Motor neuron (in vitro differentiated cells): ENCODE results near the gene INSC. TPM values are rescaled to one million over a fixed set of nuclear protein-coding genes. Genes with fewer than 3 reads are reported as not detected.
A peak's percentile ranks its signal among the peaks of the same experiment; 100 is the strongest.

Source experiments
- ATAC-seq, 8 experiments: fragments of 200-7000 bp; cut with Tn5 transposase; replicated peaks in 6 of 8; 2 replicates each; pipeline ENCODE4 v1.8.0; 2021; ENCODE audit warnings: mild to moderate bottlenecking in 8 of 8, moderate library complexity in 8 of 8
- H3K27ac ChIP-seq, 2 donors: fragments of 250-450 bp; sonication (Bioruptor Pico); 2 replicates each; pipeline ENCODE4 v1.9.0; 2021; ENCODE audit warnings: antibody characterized with exemption in 2 of 2, mild to moderate bottlenecking in 2 of 2, moderate library complexity in 1 of 2
- H3K4me1 ChIP-seq, 2 donors: fragments of 250-450 bp; sonication (Bioruptor Pico); replicated peaks in 1 of 2; 2 replicates each; pipeline ENCODE4 v1.6.1; 2021; ENCODE audit warnings: antibody characterized with exemption in 2 of 2, mild to moderate bottlenecking in 2 of 2, moderate library complexity in 1 of 2
- H3K4me3 ChIP-seq, 5 donors: fragments of 250-450 bp; sonication (Bioruptor Pico); 2 replicates each; pipeline ENCODE4 v1.9.0; 2021; ENCODE audit warnings: antibody characterized with exemption in 5 of 5, mild to moderate bottlenecking in 5 of 5, moderate library complexity in 4 of 5
- WGBS, 10 experiments: fragments of 450-650 bp; shearing (Covaris generic); methylation state at CpG; one replicate each; pipeline ENCODE4 v1.0.0; 2022; 5-methylcytosine and 5-hydroxymethylcytosine counted together
- in situ Hi-C, 9 experiments: fragments of 400-800 bp; cut with MboI; loops; one replicate each; pipeline ENCODE4 v1.15.0; 2021; ENCODE audit warnings: low sequenced_read_pairs in 9 of 9, low pct_unique_long_range_greater_than_20kb in 2 of 9; ENCODE audit not compliant: unreplicated experiment in 9 of 9
- total RNA-seq, 8 experiments: library from RNA; unstranded; fragments of 300-600 nt; gene quantifications; 2 replicates each; pipeline versions ENCODE4 v1.2.3 to v1.2.4, GENCODE V29; 2022

INSC gene
- total RNA-seq, 8 experiments from 2014 or later: 0.13 to 9.3 (median 0.40) TPM

DNA sequence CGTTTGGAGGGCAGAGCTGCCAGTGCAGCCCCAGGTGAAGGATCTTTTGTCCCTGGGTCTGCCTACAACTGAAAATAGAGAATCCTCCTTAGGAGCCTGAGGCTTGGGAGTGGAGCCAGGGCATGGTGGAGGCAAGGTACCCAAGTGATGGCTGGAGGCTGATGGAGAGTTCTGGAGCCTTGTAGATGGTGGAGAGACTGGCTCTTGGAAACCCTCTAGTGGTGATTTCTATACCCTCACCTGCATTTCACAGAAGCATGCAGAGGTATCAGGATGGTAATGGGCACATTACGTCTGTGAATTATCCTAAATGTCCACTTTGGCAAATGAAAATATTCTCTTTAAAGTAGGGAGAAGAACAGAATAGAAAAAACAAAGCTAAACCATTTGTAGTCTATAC is 44.4 kb downstream of the INSC start:
- Histone ChIP-seq H3K4me3 (no peak overlapping the region), H3K4me1 (no peaks in the 10 kb centered on the region), H3K27ac (no peak overlapping the region)
- in situ Hi-C loops: no loop called here
- ATAC-seq: peak in 3 of 8 experiments; percentile 43 to 85 (median 68)
- WGBS, 10 experiments: 0 to 63% (median 21%) methylated on average over 1 to 2 of the region's 2 CpGs; no CpG with 5 or more reads in 2 of the 10 experiments

- no peaks in the 10 kb centered on the region for H3K4me1 ChIP-seq
- H3K27ac ChIP-seq: no peak overlapping the region
- in situ Hi-C loops: no loop called here
- no peak overlapping the region for H3K4me3 ChIP-seq
- 38 to 90% (median 71%) methylated on average over 1 of the region's 1 CpG; no CpG with 5 or more reads in 5 of the 10 experiments for WGBS, 10 experiments
- ATAC-seq: no peak
These were observed 47.1 kb downstream of the INSC start for GRCh38 chr11:15161790-15162189.

DNA sequence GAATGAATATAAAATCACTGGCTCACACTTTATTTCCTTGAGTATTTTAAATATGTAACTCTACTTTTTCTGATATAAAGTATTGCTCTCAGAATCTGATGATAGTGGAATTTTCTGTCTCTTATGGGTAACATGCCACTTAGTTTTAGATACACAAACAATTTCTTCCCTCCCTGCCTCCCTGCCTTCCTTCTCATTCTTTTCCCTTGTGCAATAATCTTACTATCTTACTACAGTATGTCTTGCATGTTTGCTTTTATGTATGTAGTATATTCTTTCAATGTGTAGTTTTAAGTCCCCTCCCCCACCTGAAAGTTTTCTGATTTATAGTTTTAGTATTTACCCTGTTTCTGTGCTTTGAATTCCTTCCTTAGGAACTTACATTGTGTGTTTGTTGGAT is 48.4 kb downstream of the INSC start:
- ATAC-seq: no peak
- H3K4me1 ChIP-seq: peaks cover 0 to 2% of the 10 kb centered on the region in 2 donors
- H3K4me3 ChIP-seq: no peak overlapping the region
- H3K27ac ChIP-seq: no peak overlapping the region
- in situ Hi-C loops: no loop called here

DNA sequence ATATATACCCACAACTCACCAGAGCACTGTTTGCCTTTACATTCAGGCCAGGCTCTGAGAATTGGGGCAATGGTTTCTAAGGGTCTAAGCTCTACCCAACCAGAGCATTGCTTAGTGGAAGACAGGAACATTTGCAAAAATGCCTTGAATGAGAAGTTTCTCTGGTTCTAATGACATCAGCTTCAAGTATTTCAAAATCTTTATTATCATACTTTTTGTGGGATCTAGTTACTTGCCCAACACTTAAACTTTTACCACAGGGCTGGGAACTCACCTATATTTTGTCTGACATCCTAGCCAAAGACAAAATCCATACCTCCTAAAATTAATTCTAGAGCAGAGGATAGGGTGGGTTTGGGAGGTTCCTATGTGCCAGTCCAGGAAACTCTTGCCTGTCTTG is 51.5 kb downstream of the INSC start:
- in situ Hi-C loops: no loop called here
- no peak overlapping the region for H3K27ac ChIP-seq
- no peak overlapping the region for H3K4me3 ChIP-seq
- peaks cover 0 to 2% of the 10 kb centered on the region in 2 donors for H3K4me1 ChIP-seq
- ATAC-seq: no peak

- Histone ChIP-seq H3K4me1 (peaks cover 0 to 2% of the 10 kb centered on the region in 2 donors), H3K27ac (no peak overlapping the region), H3K4me3 (no peak overlapping the region)
- 4 to 100% (median 86%) methylated on average over 1 to 4 of the region's 4 CpGs for WGBS, 10 experiments
- in situ Hi-C loops: no loop called here
- ATAC-seq: peak in 4 of 8 experiments; percentile 21 to 90 (median 80)
These were observed 55.3 kb downstream of the INSC start for GRCh38 chr11:15169815-15170551.

- in situ Hi-C loops: no loop called here
- 42 to 100% (median 82%) methylated on average over 1 to 3 of the region's 3 CpGs; no CpG with 5 or more reads in 1 of the 10 experiments for WGBS, 10 experiments
These were observed 56.0 kb downstream of the INSC start for GRCh38 chr11:15170698-15171097.

GRCh38 chr11:15171956-15172355 is 57.2 kb downstream of the INSC start:
- peak in 2 of 8 experiments; percentile 14 to 20 for ATAC-seq
- no peak overlapping the region for H3K27ac ChIP-seq
- H3K4me1 ChIP-seq: peaks cover 0 to 2% of the 10 kb centered on the region in 2 donors
- 40 to 92% (median 73%) methylated on average over 1 to 3 of the region's 3 CpGs; no CpG with 5 or more reads in 5 of the 10 experiments for WGBS, 10 experiments
- H3K4me3 ChIP-seq: no peak overlapping the region
- in situ Hi-C loops: no loop called here

More at GRCh38 chr11:15170698-15171097, 56.0 kb downstream of the INSC start:
- H3K4me3 ChIP-seq: no peak overlapping the region
- H3K4me1 ChIP-seq: peaks cover 0 to 2% of the 10 kb centered on the region in 2 donors
- no peak for ATAC-seq
- H3K27ac ChIP-seq: no peak overlapping the region

DNA sequence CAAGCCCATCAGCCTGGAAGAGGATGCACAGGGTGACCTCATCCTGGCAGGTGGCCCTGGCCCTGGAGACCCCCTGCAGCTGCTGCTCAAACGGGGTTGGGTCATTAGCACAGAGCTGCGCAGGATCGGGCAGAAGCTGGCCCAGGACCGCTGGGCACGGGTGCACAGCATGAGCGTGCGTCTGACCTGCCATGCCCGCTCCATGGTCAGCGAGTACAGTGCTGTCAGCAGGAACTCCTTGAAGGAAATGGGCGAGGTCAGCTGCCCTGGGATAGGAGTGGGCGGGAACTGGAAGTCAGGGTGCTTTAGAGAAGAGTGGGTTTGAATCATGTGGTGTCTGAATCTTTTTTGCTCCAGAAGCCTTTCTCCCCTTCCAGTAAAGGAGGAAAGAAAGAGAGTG is 61.1 kb downstream of the INSC start:
- 33 to 100% (median 84%) methylated on average over 1 to 10 of the region's 11 CpGs; no CpG with 5 or more reads in 4 of the 10 experiments for WGBS, 10 experiments
- ATAC-seq: peak in 1 of 8 experiments; percentile 49
- in situ Hi-C loops: no loop called here

DNA sequence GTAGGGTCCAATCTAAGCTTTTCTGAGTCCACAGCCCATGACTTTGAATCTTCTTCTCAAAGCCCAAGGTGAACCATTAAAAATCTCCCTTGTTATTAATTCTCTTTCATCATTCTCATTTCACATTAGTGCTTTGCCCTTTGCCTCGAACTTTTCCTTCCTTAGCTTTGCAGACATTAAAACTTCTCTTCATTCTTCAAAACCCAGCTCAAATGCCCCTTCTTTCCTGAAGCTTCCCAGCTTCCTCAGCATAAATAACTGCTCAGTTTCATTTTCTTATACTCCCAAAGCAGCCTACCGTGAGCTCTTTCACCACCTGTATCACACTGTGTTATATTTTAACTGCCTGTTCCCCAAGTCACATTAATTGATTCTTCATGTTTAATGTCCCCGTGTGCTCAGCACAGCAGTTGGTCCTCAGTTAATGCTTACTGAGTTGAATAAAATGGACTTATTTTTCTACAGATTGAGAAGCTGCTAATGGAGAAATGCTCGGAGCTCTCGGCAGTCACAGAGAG is 62.0 kb downstream of the INSC start:
- ATAC-seq: no peak
- in situ Hi-C loops: no loop called here
- H3K4me1 ChIP-seq: no peaks in the 10 kb centered on the region
- H3K27ac ChIP-seq: no peak overlapping the region
- WGBS, 10 experiments: 3 to 84% (median 59%) methylated on average over 2 to 5 of the region's 5 CpGs
- H3K4me3 ChIP-seq: no peak overlapping the region

More for the DNA sequence above, 61.1 kb downstream of the INSC start:
- no peak overlapping the region for H3K4me3 ChIP-seq
- no peaks in the 10 kb centered on the region for H3K4me1 ChIP-seq
- H3K27ac ChIP-seq: no peak overlapping the region

DNA sequence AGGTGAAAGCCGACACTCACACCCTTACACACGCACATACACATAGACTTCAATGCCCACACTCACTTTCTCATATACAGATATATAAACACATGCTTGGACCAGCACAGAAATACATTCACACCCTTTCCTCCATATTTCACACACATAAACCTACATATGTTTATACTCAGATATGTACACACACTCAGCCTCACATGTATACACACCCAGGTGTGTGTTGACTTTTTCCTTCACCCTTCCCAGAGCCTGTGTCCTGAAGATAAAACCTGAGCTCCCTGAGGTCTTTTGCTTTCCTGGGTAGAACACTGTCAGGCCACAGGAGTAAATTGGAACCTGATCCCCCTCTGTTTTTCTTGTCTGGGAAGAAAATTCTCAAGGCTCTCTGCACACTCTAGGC is 62.8 kb downstream of the INSC start:
- Histone ChIP-seq H3K27ac (no peak overlapping the region), H3K4me1 (no peaks in the 10 kb centered on the region), H3K4me3 (no peak overlapping the region)
- ATAC-seq: no peak
- in situ Hi-C loops: no loop called here
- 93 to 100% (median 100%) methylated on average over 1 to 2 of the region's 2 CpGs; no CpG with 5 or more reads in 5 of the 10 experiments for WGBS, 10 experiments

GRCh38 chr11:15178214-15178613 is 63.5 kb downstream of the INSC start:
- no peaks in the 10 kb centered on the region for H3K4me1 ChIP-seq
- no peak for ATAC-seq
- in situ Hi-C loops: no loop called here
- no peak overlapping the region for H3K4me3 ChIP-seq
- H3K27ac ChIP-seq: no peak overlapping the region
- WGBS, 10 experiments: 80 to 100% (median 96%) methylated on average over 1 to 2 of the region's 3 CpGs; no CpG with 5 or more reads in 6 of the 10 experiments

DNA sequence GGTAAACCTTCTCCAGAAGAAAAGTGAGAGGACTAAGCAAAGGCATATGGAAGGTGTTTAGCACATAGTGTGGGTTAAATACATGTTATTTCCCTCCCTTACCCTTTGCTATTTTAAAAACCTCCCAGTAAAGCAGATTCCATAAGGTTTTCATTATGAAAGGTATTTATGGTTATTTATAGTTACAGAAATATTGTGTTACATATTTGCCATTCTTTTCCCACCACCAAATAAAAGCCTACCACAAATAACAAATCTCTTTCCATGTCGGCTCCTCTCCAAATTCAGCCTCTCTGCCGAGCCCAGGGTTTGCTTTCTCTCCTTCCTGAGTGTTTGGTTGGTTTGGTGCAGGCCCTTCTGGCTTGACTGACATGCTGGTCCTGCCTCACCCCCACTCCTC is 64.4 kb downstream of the INSC start:
- ATAC-seq: peak in 1 of 8 experiments; percentile 20
- 17 to 90% (median 40%) methylated on average over 1 to 2 of the region's 2 CpGs; no CpG with 5 or more reads in 7 of the 10 experiments for WGBS, 10 experiments
- Histone ChIP-seq H3K4me3 (no peak overlapping the region), H3K4me1 (no peaks in the 10 kb centered on the region), H3K27ac (no peak overlapping the region)
- in situ Hi-C loops: no loop called here

DNA sequence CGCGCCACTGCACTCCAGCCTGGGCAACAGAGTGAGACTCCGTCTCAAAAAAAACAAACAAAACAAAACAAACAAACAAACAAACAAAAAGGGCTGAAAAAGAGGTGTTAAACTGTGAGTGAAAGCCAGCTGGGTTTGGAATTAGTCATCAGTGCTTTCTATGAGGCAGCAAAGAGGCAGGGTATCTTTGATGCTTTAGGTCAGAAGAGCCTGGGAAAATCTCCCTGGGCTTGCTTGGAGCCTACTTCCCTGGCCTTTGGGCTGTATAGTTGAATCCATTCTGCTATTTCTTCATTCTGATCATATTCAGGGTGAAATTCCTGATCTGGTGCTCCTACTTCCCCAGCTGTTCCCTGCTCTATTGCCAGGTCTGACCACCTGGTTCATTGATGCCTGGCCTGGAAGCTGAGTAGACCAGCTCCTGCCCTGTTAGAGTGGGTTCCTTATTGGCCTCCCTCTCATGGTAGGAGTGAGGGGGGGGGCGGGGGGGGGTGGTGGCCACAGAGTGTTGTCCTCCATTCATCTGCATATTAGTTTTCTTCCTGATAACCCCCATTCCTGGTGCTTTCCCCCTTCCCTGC is 65.6 kb downstream of the INSC start:
- in situ Hi-C loops: no loop called here
- WGBS, 10 experiments: 0 to 97% (median 87%) methylated on average over 1 to 3 of the region's 4 CpGs; no CpG with 5 or more reads in 5 of the 10 experiments
- peak in 1 of 8 experiments; percentile 4 for ATAC-seq
- Histone ChIP-seq H3K4me3 (no peak overlapping the region), H3K27ac (no peak overlapping the region), H3K4me1 (no peaks in the 10 kb centered on the region)
